Gastrocnemius medialis (tissue), 4 donors: ENCODE results near the gene WDR45. TPM values are rescaled to one million over a fixed set of nuclear protein-coding genes. Genes with fewer than 3 reads are reported as not detected.

ENCODE experiments used
- ATAC-seq, 2 donors: fragments of 150-250 bp; one replicate each; pipeline ENCODE4 v1.9.1; 2016
- DNase-seq, 2 donors: peaks; one replicate each; pipeline ENCODE4 v3.0.0-alpha.2; 2019
- H3K27ac ChIP-seq, 4 donors: fragments of 200-600 bp; sonication (generic); 1 replicate in 1 of 4; 2 replicates in 3 of 4; pipeline ENCODE4 v1.5.1; 2016 to 2018; ENCODE audit warnings: mild to moderate bottlenecking in 2 of 4, moderate library complexity in 1 of 4
- H3K27me3 ChIP-seq, 3 donors: fragments of 200-600 bp; sonication (generic) in 2 of 3; 1 replicate in 1 of 3; 2 replicates in 2 of 3; pipeline versions ENCODE4 v1.5.1 to v1.6.0; 2016 to 2019; ENCODE audit warnings: mild to moderate bottlenecking in 1 of 3, moderate library complexity in 1 of 3
- H3K36me3 ChIP-seq, 2 donors: fragments of 200-600 bp; sonication (generic) in 1 of 2; one replicate each; pipeline ENCODE4 v1.5.1; 2017 to 2018
- H3K4me1 ChIP-seq, 2 donors: fragments of 200-600 bp; sonication (generic) in 1 of 2; one replicate each; pipeline ENCODE4 v1.5.1; 2016 to 2017; ENCODE audit warnings: mild to moderate bottlenecking in 2 of 2
- H3K4me3 ChIP-seq, 4 donors: fragments of 200-600 bp; sonication (generic) in 3 of 4; 1 replicate in 1 of 4; 2 replicates in 3 of 4; pipeline ENCODE4 v1.5.1; 2016 to 2019; ENCODE audit warnings: mild to moderate bottlenecking in 2 of 4
- H3K9me3 ChIP-seq, 3 donors: fragments of 200-600 bp; sonication (generic) in 2 of 3; 1 replicate in 1 of 3; 2 replicates in 2 of 3; pipeline ENCODE4 v1.5.1; 2016 to 2019
- POLR2A ChIP-seq, 2 donors: fragments of 450-650 bp; IDR thresholded peaks; one replicate each; pipeline ENCODE4 v1.6.1; 2017; ENCODE audit warnings: antibody characterized with exemption in 2 of 2, mild to moderate bottlenecking in 2 of 2, moderate library complexity in 2 of 2
- in situ Hi-C, 4 donors: fragments of 200-750 bp; cut with MboI; loops; one replicate each; pipeline versions ENCODE4 v1.15.0 to v1.8.0; 2017; ENCODE audit warnings: low sequenced_read_pairs in 4 of 4
- intact Hi-C: fragments of 100-400 bp; cut with DNase I; formaldehyde crosslinking; loops from one replicate; pipeline ENCODE4 v1.15.1; 2023; ENCODE audit warnings: low total_unique reads
- total RNA-seq, 4 donors: library from RNA; depleted of rRNA; stranded (reverse); fragments of >200 nt; gene quantifications; one replicate each; pipeline versions ENCODE4 v1.1.0 to v1.2.3, GENCODE V29; 2016
- TF ChIP-seq, protein P1 (sequence below), 5 experiments: fragments of 450-650 bp in 3 of 5; fragments of 200-600 bp in 2 of 5; sonication (generic) in 2 of 5; IDR thresholded peaks in 4 of 5; conservative IDR thresholded peaks in 1 of 5; 1 replicate in 4 of 5; 2 replicates in 1 of 5; pipeline ENCODE4 v1.5.1; 2016 to 2019; ENCODE audit warnings: antibody characterized with exemption in 5 of 5, mild to moderate bottlenecking in 3 of 5, moderate library complexity in 3 of 5

Gene WDR45
- total RNA-seq, 4 donors from 2014 or later = 98.2 to 125 (median 105) TPM

DNA sequence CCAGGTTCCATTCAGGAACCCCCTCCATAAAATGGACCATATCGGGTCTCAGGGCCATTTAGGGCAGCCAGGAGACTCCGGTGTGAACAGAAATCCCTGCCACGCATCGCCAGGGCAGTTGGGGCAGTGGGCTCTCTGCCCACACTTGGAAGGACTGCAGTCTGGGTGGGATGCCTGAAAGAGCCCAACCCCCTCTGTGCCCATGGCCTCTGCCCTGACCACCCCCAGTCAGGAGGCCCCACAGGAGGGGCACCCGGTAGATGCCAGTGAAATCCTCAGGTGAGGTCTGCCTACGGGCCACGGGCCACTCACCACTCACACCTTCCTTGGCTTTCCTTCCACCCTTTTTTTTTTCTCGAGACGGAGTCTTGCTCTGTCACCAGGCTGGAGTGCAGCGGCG, 10.6 kb downstream of the WDR45 start:
- Histone ChIP-seq H3K4me3 (no peak overlapping the region), H3K27me3 (no peaks in the 10 kb centered on the region), H3K27ac (no peak overlapping the region), H3K36me3 (no peaks in the 10 kb centered on the region), H3K9me3 (no peaks in the 10 kb centered on the region), H3K4me1 (peaks cover 8 to 10% of the 10 kb centered on the region in 2 donors)
- intact Hi-C loops = no loop called here
- TF ChIP-seq, protein P1, sequence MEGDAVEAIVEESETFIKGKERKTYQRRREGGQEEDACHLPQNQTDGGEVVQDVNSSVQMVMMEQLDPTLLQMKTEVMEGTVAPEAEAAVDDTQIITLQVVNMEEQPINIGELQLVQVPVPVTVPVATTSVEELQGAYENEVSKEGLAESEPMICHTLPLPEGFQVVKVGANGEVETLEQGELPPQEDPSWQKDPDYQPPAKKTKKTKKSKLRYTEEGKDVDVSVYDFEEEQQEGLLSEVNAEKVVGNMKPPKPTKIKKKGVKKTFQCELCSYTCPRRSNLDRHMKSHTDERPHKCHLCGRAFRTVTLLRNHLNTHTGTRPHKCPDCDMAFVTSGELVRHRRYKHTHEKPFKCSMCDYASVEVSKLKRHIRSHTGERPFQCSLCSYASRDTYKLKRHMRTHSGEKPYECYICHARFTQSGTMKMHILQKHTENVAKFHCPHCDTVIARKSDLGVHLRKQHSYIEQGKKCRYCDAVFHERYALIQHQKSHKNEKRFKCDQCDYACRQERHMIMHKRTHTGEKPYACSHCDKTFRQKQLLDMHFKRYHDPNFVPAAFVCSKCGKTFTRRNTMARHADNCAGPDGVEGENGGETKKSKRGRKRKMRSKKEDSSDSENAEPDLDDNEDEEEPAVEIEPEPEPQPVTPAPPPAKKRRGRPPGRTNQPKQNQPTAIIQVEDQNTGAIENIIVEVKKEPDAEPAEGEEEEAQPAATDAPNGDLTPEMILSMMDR (IDR thresholded peaks at IDR 0.05 in 4 of 5, conservative IDR thresholded peaks at IDR 0.05 in 1 of 5) = no peak
- TF ChIP-seq POLR2A (IDR thresholded peaks at IDR 0.05) = no peak
- in situ Hi-C loops = no loop called here
- DNase-seq = no peak
- ATAC-seq = no peak

DNA sequence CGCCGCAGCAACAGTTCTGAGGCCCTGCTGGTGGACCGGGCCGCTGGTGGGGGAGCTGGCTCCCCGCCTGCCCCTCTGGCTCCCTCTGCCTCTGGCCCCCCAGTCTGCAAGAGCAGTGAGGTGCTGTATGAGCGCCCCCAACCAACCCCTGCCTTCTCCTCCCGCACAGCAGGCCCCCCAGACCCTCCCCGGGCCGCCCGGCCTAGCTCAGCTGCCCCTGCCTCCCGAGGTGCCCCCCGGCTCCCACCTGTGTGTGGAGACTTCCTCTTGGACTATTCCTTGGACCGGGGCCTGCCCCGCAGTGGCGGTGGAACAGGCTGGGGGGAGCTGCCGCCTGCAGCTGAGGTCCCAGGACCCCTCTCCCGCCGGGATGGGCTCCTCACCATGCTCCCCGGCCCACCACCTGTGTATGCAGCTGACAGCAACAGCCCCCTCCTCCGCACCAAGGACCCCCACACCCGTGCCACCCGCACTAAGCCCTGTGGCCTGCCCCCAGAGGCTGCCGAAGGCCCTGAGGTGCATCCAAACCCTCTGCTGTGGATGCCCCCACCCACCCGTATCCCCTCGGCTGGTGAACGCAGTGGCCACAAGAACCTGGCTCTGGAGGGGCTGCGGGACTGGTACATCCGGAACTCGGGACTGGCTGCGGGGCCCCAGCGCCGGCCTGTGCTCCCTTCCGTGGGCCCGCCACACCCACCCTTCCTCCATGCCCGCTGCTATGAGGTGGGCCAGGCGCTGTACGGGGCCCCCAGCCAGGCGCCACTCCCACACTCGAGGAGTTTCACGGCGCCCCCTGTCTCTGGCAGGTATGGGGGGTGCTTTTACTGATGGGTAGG, 12.2 kb downstream of the WDR45 start:
- intact Hi-C loops = no loop called here
- Histone ChIP-seq H3K9me3 (no peaks in the 10 kb centered on the region), H3K36me3 (no peaks in the 10 kb centered on the region), H3K4me3 (no peak overlapping the region), H3K27me3 (no peaks in the 10 kb centered on the region), H3K4me1 (no peaks in the 10 kb centered on the region), H3K27ac (no peak overlapping the region)
- in situ Hi-C loops = no loop called here
- DNase-seq (no peak), ATAC-seq (no peak)
- TF ChIP-seq POLR2A (IDR thresholded peaks at IDR 0.05) = no peak
- TF ChIP-seq, protein P1 (IDR thresholded peaks at IDR 0.05 in 4 of 5, conservative IDR thresholded peaks at IDR 0.05 in 1 of 5) = no peak

DNA sequence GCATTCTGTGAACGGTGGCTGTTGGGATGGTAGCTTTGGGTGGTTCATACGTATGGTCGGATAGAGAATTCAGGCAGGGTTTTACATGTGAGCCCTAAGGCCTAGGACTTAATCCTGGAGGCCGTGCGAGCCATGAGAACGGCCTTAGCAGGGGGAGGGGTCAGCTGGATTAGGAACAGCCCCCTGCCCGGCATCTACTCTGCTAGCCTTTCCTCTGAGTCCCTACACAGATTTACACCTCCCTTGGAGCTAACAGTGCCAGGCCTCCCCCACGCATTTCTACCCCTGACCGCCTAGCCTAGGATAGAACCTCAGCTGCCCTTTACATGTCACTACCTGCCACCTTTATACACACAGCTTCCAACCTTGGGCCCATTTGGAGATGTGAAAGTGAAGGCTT, 13.0 kb downstream of the WDR45 start:
- no peak overlapping the region for H3K4me3 ChIP-seq
- TF ChIP-seq, protein P1 (IDR thresholded peaks at IDR 0.05 in 4 of 5, conservative IDR thresholded peaks at IDR 0.05 in 1 of 5) = no peak
- no peak for TF ChIP-seq POLR2A (IDR thresholded peaks at IDR 0.05)
- no peak for DNase-seq
- in situ Hi-C loops (no loop called here), intact Hi-C loops (no loop called here)
- H3K9me3 ChIP-seq = no peaks in the 10 kb centered on the region
- no peaks in the 10 kb centered on the region for H3K27me3 ChIP-seq
- no peaks in the 10 kb centered on the region for H3K4me1 ChIP-seq
- no peak for ATAC-seq
- no peaks in the 10 kb centered on the region for H3K36me3 ChIP-seq
- no peak overlapping the region for H3K27ac ChIP-seq

DNA sequence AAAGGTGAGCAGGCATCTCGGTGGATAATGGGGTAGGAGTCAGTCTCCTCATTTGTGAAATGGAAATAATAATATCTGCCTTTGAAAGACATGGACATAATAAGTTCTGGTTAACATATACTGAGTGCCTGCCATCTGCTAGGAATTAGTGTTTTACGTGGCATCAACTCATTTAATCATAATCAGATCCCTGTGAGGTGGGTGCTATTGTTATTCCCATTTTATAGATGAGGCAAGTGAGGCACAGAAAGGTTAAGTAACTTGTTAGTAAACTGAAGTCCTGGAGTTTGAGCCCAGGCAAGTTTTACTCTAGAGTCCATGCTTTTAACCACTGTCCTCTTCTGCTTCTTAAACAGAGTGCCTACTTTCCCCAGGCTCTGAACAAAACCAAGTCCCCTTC, 13.4 kb downstream of the WDR45 start:
- Histone ChIP-seq H3K36me3 (no peaks in the 10 kb centered on the region), H3K4me3 (no peak overlapping the region), H3K4me1 (no peaks in the 10 kb centered on the region), H3K27ac (no peak overlapping the region), H3K27me3 (no peaks in the 10 kb centered on the region), H3K9me3 (no peaks in the 10 kb centered on the region)
- DNase-seq (no peak), ATAC-seq (no peak)
- intact Hi-C loops (no loop called here), in situ Hi-C loops (no loop called here)
- no peak for TF ChIP-seq POLR2A (IDR thresholded peaks at IDR 0.05)
- TF ChIP-seq, protein P1 (IDR thresholded peaks at IDR 0.05 in 4 of 5, conservative IDR thresholded peaks at IDR 0.05 in 1 of 5) = no peak
